Heart left ventricle (tissue), 16 donors: ENCODE data around the gene UBE2K. TPM values are rescaled to one million over a fixed set of nuclear protein-coding genes. Genes with fewer than 3 reads are reported as not detected.

Source experiments
- ATAC-seq, 4 donors: fragments of 200-7000 bp; cut with Tn5 transposase; one replicate each; pipeline ENCODE4 v1.9.1; 2020 to 2022; ENCODE audit warnings: moderate library complexity in 4 of 4, mild to moderate bottlenecking in 3 of 4, moderate number of reproducible peaks in 1 of 4
- DNase-seq, 5 donors: peaks; one replicate each; pipeline ENCODE4 v3.0.0-alpha.2; 2020
- H3K27ac ChIP-seq, 12 donors: fragments of 200-600 bp; sonication (generic) in 4 of 12; one replicate each; pipeline versions ENCODE4 v1.5.0 to v1.8.0; 2016 to 2022; ENCODE audit warnings: mild to moderate bottlenecking in 2 of 12
- H3K27me3 ChIP-seq, 9 donors: fragments of 200-600 bp; sonication (generic) in 2 of 9; one replicate each; pipeline versions ENCODE4 v1.5.1 to v1.8.0; 2016 to 2022; ENCODE audit warnings: mild to moderate bottlenecking in 3 of 9
- H3K36me3 ChIP-seq, 9 donors: fragments of 200-600 bp; sonication (generic) in 2 of 9; one replicate each; pipeline versions ENCODE4 v1.5.0 to v1.8.0; 2018 to 2022; ENCODE audit warnings: mild to moderate bottlenecking in 2 of 9
- H3K4me1 ChIP-seq, 12 donors: fragments of 200-600 bp; sonication (generic) in 4 of 12; one replicate each; pipeline versions ENCODE4 v1.5.0 to v1.8.0; 2016 to 2022; ENCODE audit warnings: mild to moderate bottlenecking in 3 of 12
- H3K4me3 ChIP-seq, 12 donors: fragments of 200-600 bp; sonication (generic) in 4 of 12; one replicate each; pipeline versions ENCODE4 v1.5.0 to v1.8.0; 2017 to 2022; ENCODE audit warnings: mild to moderate bottlenecking in 9 of 12, moderate library complexity in 4 of 12
- H3K9me3 ChIP-seq, 12 donors: fragments of 200-600 bp; sonication (generic) in 4 of 12; one replicate each; pipeline versions ENCODE4 v1.5.0 to v1.8.0; 2016 to 2022; ENCODE audit warnings: mild to moderate bottlenecking in 1 of 12
- POLR2A ChIP-seq, 2 donors: fragments of 450-650 bp; IDR thresholded peaks; one replicate each; pipeline ENCODE4 v1.6.1; 2017; ENCODE audit warnings: antibody characterized with exemption in 2 of 2, mild to moderate bottlenecking in 2 of 2, moderate library complexity in 2 of 2
- WGBS, 4 donors: extraction: QIAGEN DNeasy Blood & Tissue Kit in 2 of 4; methylation state at CpG; one replicate each; pipeline versions ENCODE4 v1.1.5 to v1.1.7; 2013 to 2018; 5-methylcytosine and 5-hydroxymethylcytosine counted together
- intact Hi-C, 10 donors: fragments of 100-400 bp; cut with DNase I; formaldehyde crosslinking; loops; one replicate each; pipeline versions ENCODE4 v1.11.1 to v1.14.2; 2022
- polyA plus RNA-seq, 2 donors: library from polyadenylated mRNA; stranded (reverse); fragments of 200-250 nt; gene quantifications; one replicate each; pipeline ENCODE4 v1.2.3, GENCODE V29; 2013
- total RNA-seq, 9 donors: library from RNA; depleted of rRNA in 2 of 9; stranded (reverse); fragments of >200 nt in 2 of 9; fragmentation: NEBNext Ultra II Directional in 3 of 9; extraction: Animal tissue kit (Norgen Biotek cat#: 25700) in 3 of 9; gene quantifications; one replicate each; pipeline versions ENCODE4 v1.1.0 to v1.2.4, GENCODE V29; 2016 to 2023
- TF ChIP-seq, protein P1 (sequence below), 12 donors: fragments of 200-600 bp; sonication (generic) in 4 of 12; IDR thresholded peaks; one replicate each; pipeline versions ENCODE4 v1.5.0 to v1.8.0; 2018 to 2022; ENCODE audit warnings: antibody characterized with exemption in 12 of 12, mild to moderate bottlenecking in 5 of 12
- donor health status: ischemic (EF 13 %, LVEDD 7.1; RV severe dilation, severe dysfunction).
- donor health status: healthy with polysubstance abuse.
- donor health status: DM: no; HTN: yes; CAD: no.
- donor health status: DM: no; HTN: no; CAD: no.
- donor health status: ischemic (EF 25% LVEDD 6.9; RV normal size, moderate dysfunction).
- donor health status: ischemic (EF 25% LVEDD 5.7; RV mildly dilated, moderate dysfunction).
- donor health status: healthy.
- donor health status: DM: yes; HTN: yes; CAD: no.
- donor health status: ischemic (EF 35%, LVEDD 5.7; RV mildly dilated, moderate dysfunction).
- donor health status: nonischemic (EF 11% LVEDD 7.7; RV severe dilation, severe dysfunction).
- donor health status: DM: yes; HTN: yes; CAD: no.
- donor health status: PGD.
- donor health status: ischemic (EF 29% LVEDD 5.4; RV normal size, mild dysfunction).
- donor health status: nonischemic (EF 23%, LVEDD 6.1; RV moderate dilation, normal function).

The UBE2K gene
- total and polyA plus RNA-seq, 11 donors, result 17.9 to 66.9 (median 52.5) TPM

DNA sequence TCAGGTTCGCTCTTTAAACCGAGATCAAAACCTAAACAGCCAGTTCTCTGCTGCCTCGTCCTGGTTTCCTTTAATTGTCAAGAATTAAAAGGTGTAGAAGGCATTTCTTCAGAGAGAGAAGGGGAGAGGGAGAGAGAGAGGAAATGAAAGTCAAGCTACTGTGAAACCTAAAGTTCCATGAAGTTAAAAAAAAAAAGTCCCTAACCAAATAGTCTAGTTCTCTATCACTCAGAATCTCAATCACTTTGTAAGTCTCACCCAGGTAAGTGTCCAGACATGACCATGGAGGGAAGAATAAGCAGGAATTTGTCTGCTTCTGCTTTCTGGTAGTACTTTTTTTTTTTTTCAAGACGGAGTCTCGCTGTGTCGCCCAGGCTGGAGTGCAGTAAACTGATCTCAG is 40.5 kb upstream of the UBE2K start:
- TF ChIP-seq, protein P1, sequence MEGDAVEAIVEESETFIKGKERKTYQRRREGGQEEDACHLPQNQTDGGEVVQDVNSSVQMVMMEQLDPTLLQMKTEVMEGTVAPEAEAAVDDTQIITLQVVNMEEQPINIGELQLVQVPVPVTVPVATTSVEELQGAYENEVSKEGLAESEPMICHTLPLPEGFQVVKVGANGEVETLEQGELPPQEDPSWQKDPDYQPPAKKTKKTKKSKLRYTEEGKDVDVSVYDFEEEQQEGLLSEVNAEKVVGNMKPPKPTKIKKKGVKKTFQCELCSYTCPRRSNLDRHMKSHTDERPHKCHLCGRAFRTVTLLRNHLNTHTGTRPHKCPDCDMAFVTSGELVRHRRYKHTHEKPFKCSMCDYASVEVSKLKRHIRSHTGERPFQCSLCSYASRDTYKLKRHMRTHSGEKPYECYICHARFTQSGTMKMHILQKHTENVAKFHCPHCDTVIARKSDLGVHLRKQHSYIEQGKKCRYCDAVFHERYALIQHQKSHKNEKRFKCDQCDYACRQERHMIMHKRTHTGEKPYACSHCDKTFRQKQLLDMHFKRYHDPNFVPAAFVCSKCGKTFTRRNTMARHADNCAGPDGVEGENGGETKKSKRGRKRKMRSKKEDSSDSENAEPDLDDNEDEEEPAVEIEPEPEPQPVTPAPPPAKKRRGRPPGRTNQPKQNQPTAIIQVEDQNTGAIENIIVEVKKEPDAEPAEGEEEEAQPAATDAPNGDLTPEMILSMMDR (IDR thresholded peaks at IDR 0.05), result no peak
- WGBS, 4 donors, result 89 to 91% (median 90%) methylated on average over 6 of the region's 6 CpGs
- DNase-seq (no peak), ATAC-seq (no peak)
- H3K9me3 ChIP-seq, result no peaks in the 10 kb centered on the region
- intact Hi-C loops, result loop anchor here in 2 of 10 donors (10.0 kb wide), 1 partner anchor 183 kb away; no protein-coding TSS in a partner anchor
- H3K4me1 ChIP-seq, result no peaks in the 10 kb centered on the region
- no peak overlapping the region for H3K4me3 ChIP-seq
- H3K27ac ChIP-seq, result no peak overlapping the region
- no peaks in the 10 kb centered on the region for H3K36me3 ChIP-seq
- no peaks in the 10 kb centered on the region for H3K27me3 ChIP-seq

DNA sequence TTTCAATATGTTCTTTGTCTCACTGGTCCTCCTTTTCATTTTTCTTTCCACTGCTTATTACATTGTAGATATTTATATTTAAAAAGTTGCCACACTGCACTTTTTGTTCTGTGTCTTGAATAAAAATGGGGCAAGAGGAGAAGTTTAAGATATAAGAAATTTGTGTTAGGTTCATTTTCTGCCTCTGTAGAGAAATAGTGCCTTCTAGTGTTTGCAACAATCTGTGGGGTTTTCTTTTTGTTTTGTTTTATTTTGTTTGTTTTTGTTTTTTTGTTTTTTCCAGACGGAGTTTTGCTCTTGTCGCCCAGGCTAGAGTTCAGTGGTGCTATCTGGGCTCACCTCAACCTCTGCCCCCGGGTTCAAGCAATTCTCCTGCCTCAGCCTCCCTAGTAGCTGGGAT is 39.2 kb upstream of the UBE2K start:
- H3K9me3 ChIP-seq, result no peaks in the 10 kb centered on the region
- H3K4me1 ChIP-seq, result no peaks in the 10 kb centered on the region
- intact Hi-C loops, result loop anchor here in 2 of 10 donors (10.0 kb wide), 1 partner anchor 184 kb away; no protein-coding TSS in a partner anchor
- no peak for TF ChIP-seq POLR2A (IDR thresholded peaks at IDR 0.05)
- TF ChIP-seq, protein P1 (IDR thresholded peaks at IDR 0.05), result peak in 8 of 12 donors; percentile 10 to 35 (median 22)
- WGBS, 4 donors, result 82 to 92% (median 86%) methylated on average over 3 of the region's 3 CpGs
- ATAC-seq, result no peak
- no peak overlapping the region for H3K27ac ChIP-seq
- no peaks in the 10 kb centered on the region for H3K36me3 ChIP-seq
- no peak for DNase-seq
- H3K4me3 ChIP-seq, result no peak overlapping the region
- H3K27me3 ChIP-seq, result no peaks in the 10 kb centered on the region

DNA sequence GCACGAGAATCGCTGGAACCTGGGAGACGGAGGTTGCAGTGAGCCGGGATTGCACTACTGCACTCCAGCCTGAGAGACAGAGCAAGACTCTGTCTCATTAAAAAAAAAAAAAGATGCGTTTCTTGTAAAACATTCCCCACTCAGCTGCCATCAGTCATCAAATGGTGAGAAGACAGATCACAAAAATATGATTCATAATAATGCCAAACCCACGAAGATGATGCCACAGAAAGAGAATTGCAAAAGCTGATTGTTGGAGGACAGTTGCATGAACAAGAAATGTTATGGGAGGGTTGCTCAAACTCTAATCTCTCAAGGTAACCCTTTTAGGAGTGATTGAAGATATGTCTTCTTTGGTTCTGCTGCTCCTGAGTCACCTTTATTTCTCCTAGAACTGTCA is 37.9 kb upstream of the UBE2K start:
- no peak for DNase-seq
- no peak overlapping the region for H3K27ac ChIP-seq
- 91 to 93% (median 92%) methylated on average over 6 of the region's 6 CpGs for WGBS, 4 donors
- TF ChIP-seq, protein P1 (IDR thresholded peaks at IDR 0.05), result no peak
- no peak for TF ChIP-seq POLR2A (IDR thresholded peaks at IDR 0.05)
- H3K9me3 ChIP-seq, result no peaks in the 10 kb centered on the region
- no peaks in the 10 kb centered on the region for H3K27me3 ChIP-seq
- intact Hi-C loops, result no loop called here
- H3K4me3 ChIP-seq, result no peak overlapping the region
- H3K4me1 ChIP-seq, result no peaks in the 10 kb centered on the region
- no peak for ATAC-seq
- no peaks in the 10 kb centered on the region for H3K36me3 ChIP-seq

DNA sequence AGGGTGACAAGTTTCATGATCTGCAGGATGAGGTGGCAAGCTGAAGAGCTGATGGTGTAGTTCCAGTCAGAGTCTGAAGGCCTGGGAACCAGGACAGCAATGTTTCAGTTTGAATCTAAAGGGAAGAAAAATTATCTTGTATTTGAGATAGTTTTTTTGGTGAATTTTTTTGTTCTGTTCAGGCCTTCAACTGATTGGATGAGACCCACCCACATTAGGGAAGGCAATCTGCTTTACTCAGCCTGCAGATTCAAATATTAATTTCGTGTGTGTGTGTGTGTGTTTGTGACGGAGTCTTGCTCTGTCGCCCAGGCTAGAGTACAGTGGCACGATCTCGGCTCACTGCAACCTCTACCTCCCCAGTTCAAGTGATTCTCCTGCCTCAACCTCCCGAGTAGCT is 37.2 kb upstream of the UBE2K start:
- Histone ChIP-seq H3K4me1 (no peaks in the 10 kb centered on the region), H3K4me3 (no peak overlapping the region), H3K9me3 (no peaks in the 10 kb centered on the region), H3K36me3 (no peaks in the 10 kb centered on the region), H3K27me3 (no peaks in the 10 kb centered on the region), H3K27ac (no peak overlapping the region)
- intact Hi-C loops, result no loop called here
- no peak for TF ChIP-seq POLR2A (IDR thresholded peaks at IDR 0.05)
- TF ChIP-seq, protein P1 (IDR thresholded peaks at IDR 0.05), result no peak
- ATAC-seq (no peak), DNase-seq (no peak)
- WGBS, 4 donors, result 86 to 95% (median 93%) methylated on average over 6 of the region's 6 CpGs
